Activated CD8-positive, alpha-beta memory T cell treated with anti-CD3 and anti-CD28 coated beads for 24 hours (primary cell): ENCODE data around the gene MED13L.
"Not testable (repeated sequence)": the region's sequence is repeated elsewhere in the genome, so short reads cannot be mapped to it uniquely, and the experiment has no call there.

ENCODE experiments used
- DNase-seq: peaks from one replicate; pipeline ENCODE4 v3.0.0-alpha.2; 2020

The MED13L gene

DNA sequence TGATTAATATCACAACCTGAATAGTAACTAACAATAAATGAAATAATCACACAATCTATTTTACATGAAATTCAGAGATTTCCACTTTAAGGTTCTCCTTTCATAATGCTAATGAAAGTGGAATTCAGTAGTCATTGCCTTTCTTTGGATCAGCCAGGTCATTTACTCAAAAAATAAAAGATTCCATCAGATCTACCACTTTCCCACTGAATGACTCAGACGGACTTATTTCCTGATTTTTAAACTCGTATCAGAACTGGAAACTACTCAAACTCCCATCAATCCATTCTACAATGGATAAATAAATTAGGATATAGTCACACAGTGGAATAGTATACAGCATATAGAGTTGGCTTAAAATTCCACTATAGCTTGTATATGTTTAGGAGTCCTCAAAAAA is 237.1 kb downstream of the MED13L start:
- no peak for DNase-seq

DNA sequence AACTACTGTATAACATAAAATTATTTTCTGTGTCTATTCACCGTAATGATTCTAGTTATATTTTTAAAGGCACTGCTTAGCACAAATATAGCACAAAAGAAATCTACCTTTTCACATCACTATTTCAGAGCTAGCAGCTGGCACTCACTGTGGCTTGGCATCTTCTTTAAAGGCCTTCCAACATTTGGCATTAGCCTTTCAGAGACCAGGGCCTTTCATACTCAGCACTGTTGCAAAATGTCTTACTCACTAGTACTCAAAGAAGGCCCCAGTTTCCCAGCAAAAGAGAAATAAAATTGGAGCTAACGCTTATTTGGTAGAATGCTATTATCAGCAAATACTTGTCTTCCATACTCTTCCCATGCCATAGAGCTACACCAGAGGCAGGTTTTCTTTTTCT is 238.4 kb downstream of the MED13L start:
- DNase-seq, result no peak

DNA sequence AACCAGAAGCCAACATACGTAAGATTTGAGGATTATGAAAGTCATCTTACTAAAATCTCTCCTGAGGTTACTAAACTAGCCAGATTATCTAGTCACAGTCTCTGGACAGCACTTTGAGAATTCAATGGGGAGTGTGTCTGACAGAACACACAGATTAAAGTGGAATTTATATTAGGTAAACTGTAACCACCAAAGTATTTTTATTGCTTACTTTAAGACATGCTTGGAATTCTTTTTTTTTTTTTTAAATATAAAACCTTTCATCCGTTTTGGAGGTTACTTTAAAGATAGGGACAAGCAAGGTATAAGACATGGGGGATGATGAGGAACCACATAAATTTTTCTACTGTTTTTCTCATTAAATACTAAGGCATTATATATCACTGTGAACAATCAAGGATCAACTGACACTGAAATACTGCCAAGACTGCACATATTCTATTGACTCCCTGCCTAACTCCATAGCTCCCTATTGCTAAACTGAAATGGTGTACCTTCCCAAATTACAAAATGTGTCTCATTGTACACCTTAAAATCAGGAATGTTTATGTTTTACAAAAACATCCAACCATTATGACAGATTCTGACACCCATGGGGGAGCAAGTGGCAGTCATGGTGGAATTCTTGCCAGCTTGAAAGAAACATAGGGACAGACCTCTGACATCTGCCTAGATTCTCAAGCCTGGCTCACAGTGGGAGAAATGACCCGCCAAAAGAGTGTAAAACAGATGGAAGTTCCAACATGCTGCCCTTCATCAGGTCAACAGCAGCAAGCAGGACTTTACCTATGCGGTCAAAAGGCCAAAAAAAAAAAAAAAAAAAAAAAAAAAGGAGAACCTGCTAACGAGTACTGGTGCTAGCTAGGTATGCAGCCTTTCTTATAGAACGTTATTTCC is 239.3 kb downstream of the MED13L start:
- DNase-seq, result no peak

DNA sequence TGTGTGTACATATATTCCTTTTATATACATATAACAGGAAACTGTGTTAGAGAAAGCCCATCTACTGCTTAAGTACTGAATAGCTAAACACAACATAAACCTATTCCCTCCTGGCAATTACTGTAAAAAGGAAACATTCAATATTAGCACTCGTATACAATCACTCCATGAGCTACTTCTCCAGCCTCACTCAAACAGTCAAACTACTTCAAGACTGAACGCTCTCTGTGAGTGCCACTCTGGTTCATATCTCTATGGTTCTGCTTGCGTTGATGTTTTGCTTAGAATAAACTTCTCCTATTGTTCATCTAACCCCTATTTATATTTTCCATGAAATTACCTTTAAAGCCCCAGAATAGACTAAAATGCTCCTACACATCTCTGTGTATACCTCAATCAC is 243.7 kb downstream of the MED13L start:
- no peak for DNase-seq

DNA sequence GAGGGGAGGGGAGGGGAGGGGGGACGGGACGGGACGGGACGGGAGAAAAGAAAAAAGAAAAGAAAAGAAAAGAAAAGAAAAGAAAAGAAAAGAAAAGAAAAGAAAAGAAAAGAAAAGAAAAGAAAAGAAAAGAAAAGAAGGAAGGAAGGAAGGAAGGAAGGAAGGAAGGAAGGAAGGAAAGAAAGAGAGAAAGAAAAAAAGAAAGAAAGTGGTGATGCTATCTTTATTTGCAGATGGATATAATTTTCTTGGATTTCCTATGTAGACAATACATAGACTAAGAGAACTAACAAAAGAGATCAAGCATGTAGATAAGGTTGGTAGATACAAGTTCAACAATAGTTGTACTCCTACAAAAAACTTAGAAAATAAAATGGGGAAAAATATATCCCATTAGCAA is 245.9 kb downstream of the MED13L start:
- DNase-seq, result not testable (repeated sequence)

DNA sequence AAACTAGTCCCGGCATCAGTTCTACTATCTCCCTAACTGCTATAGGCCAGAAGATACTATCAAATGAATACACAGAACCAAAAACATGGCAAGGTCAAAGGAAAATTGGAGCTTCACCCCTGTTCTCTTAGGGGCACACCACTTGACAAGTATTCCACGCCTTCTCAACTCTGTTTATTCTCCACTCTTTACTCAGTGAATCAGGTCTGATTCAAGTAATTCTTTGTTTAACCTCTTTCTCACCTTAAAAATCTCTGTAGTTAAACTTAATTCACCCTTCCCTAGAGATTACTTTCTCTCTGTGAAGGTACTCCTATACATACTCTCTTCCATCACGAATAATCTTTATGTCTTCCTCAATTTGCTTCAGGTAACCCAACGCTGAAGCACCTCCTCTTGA is 248.9 kb downstream of the MED13L start:
- DNase-seq, result no peak

DNA sequence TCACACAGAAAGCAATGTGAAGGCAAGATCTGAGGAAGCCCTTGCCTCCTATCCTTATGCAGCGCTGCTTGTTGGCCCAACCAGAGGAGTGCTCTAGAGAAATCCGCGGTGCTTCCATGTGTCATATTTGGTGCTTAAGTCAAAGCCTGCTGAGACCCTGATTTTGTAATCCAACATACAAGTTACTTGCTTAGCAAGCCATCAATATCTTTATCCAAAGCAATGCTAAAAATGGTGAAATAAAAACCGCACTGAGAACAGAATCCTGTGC is 250.0 kb downstream of the MED13L start:
- DNase-seq, result no peak

DNA sequence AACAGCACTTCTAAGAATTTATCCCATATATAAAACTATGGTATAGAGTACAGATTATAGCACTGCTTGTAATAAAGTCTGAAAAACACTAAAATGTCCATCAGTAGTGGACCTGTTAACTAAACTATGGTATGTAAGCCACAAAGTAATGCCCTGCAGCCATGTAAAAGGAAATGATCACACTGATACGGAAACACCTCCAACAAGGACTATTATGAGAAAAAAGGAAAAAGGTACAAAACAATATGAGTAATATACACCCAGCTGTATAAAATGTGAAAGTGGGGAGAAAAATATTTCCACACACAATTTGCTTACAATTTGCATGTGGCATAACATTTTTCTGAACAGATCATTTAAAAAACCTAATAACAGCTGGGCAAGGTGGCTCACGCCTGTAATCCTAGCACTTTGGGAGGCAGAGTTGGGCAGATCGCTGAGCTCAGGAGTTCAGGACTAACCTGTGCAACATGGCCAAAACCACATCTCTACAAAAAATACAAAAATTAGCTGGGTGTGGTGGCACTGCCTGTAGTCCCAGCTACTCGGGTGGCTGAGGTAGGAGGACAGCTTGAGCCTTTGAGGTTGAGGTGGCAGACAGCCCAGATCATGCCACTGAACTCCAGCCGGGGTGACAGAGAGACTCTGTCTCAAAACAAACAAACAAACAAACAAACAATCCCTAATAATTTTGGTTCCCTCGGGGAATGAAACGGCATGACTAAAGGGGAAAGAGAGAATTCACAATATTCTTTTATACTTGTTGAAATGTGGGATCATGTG is 250.5 kb downstream of the MED13L start:
- DNase-seq, result no peak

DNA sequence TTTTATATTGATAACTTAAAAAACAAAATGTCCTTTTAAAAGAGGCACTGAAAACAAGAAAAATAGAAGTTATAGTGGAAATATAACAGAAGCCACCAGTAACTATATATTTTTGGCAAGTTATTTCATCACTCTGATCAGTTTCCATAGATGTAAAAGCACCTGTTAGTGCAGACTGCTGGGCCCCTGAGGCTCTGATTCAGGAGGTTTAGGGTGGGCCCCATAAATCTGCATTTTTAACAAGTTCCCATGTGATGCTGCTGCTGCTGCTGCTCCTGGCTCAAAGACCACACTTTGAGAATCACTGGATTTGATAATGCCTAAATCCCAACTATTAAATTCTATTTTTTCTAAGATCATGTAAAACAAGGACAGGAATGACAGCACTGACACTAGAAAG is 251.1 kb downstream of the MED13L start:
- no peak for DNase-seq

DNA sequence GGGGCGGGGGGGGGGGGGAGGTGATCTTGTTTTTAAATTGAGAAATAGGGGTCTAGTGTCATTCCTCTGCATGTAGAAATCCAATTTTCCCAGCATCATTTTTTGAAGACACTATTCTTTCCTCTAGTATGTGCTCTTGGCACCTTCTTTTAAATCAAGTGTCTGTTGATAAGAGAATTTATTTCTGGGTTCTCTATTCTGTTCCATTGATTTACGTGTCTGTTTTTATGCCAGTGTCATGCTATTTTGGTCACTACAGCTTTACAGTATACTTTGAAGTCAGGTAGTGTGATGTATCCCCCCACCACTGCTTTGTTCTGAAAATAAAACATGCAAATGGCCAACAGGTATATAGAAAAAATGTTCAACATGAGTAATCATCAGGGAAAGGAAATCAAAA is 252.7 kb downstream of the MED13L start:
- no peak for DNase-seq

DNA sequence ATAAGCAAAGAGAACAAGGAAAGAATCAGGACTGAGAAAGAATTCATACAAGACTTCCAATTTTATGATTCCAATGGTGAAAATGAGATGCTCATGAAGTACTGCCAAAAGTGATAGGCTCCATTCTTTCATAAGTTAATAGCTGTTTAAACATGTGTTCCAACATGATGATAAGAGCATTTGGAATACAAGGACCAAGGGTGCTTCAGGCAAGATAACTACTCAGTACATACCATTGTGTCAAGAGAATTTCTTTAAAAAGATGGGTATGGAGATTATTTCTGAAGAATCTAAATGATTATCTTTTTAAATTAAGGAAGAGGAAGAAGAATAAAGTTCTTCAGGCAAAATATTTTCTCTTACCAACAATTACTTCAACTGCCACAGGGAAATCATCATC is 258.1 kb downstream of the MED13L start:
- no peak for DNase-seq

DNA sequence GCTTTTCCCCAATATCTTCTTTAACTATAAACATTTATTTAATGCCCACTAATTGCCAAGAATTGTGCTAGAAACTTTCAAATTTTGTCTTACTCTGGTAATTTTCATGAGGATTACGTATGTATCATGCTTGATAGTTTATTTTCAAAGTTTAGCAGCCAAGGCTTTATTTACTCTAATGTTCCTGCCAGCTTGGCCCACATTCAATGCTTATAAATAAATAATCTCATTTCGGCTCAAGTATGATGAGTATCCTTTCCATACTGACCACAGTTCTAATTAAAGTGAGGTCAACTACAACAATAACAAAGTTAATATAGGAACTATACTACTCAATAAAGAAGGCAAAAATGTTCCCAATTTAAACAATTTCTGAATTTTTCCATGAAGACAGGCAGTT is 259.2 kb downstream of the MED13L start:
- DNase-seq, result no peak

DNA sequence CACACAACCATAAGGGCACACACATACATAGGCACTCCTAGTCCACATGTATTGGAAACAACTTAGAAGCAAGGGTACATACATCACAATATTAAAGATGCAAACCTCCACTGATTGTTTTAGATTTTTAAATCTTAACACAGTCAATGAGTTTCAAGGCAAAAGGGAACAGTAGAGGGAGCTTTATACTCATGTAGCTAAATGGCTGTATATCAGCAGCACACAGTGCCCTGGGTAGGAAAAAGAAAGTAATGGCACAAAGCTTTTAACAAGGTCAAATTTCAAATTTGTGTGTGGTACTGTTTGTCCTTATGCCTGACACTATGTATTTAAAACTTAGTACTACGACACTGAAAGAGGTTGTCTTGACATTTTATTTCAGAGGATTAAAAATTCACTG is 262.0 kb downstream of the MED13L start:
- DNase-seq, result no peak

DNA sequence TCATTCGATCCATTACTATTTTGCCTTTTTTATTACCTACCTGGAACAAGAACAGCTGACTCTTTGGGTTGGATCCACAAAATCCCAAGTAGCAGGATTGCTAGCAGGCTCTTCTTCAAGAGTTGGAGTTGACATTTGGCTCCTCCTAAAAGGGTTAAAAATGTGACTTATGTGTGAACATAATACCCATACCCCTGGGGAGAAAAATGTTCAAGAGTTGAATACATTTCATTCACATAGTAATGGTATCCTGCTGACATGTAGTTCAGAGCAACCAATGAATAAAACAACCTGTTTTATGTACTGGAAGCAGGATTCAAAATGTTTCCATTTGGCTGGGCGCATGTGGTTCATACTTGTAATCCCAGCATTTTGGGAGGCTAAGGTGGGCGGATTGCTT is 264.7 kb downstream of the MED13L start:
- no peak for DNase-seq

DNA sequence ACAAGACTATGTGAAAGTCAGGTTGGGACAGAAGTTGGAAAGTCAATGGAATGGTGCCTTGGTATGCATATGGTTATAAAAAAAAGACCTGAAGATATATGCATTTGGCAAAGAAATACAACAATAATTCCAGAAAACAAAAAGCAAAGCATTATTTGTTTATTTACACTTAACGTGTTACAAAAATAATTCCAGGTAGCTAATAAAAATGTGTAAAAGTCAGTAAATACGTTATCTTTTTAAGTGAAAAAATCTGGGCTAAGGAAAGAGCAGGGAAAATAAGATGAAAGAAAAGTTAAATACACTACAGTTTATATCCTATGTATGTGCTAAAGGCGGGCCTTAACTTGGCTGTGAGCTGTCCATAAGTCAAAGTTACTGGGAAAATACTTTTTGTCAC is 266.3 kb downstream of the MED13L start:
- no peak for DNase-seq

DNA sequence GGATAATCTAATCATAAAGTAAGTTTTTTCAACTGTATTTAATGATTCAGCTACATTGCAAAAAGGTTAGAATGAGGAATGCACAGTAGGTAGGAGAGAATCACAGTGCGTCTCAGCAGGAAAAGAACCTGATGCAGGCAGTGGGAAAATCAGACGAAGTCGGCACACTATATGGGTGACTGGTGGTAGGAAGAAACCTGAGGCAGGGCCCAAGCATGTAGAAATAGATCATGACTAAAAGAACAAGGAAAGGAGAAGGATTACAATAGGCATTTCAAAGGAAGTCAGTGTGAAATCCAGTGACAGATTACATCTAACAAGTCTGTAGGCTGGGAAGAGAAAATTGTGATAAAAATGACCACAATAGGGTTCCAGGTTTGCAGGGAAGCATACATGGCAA is 267.0 kb downstream of the MED13L start:
- DNase-seq, result no peak

DNA sequence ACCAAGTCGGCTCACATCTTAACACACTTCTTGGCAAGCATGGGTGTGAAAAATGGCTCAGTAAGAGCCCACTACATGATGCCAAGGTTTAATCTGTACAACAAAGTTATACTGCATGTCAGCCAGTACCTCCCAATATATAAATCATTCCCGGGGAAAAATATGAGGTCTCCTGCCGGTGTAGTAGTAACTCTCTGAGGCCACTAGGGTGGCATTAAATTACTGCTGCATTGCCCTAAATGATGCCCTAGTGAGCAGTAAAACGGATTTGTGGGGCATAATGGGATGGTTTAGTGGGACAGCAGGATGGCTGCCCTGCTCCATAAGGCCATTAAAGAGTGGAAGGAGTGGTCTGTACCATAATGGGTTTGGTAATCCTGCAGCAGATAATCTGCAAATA is 267.7 kb downstream of the MED13L start:
- no peak for DNase-seq

DNA sequence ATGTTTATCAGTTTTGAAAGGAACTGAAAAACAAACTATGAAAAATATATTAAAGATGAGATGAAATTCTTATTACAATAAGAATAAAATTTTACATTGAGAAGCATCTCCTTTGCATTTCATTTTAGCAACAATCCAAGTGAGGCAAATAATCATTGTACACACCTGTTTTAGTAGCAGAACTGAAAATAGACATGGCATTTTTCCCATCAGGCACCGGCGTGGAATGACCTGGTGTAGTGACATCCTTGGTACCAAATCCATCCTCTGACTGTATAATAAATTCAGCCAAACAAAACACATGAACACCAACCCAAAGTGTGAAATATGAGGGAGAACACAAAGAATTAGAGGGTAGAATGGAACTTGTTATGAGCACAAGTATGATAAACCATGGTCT is 271.4 kb downstream of the MED13L start:
- no peak for DNase-seq

DNA sequence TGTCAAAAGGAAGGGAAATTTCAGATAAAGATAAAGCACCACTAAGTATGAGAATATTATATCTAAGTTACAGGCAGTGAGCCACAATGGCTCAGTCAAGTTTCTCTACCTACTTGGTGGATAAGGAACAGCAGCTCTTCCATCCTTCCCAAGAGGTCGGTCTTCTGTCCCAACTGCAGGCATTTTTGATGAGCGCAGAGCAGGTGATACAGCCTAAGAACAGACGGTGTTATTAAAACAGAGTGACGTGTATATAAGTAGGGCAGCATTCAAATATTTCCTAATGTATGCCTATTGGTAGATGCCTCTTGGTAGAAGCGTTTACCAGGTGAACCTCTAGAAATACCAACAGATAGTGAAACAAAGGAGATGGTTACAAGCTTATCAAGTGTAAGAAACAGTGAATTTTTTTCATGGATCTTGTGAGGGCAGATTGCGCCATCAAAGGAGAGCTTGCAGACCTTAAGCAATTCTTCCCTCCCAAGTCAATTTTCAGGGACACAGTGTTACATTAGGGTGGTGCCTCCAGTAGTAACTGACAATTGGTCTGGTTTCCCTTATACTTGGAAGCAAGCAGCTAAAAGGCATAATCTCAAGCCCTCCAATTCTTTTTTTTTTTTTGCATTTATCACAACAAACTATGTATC is 274.5 kb downstream of the MED13L start:
- no peak for DNase-seq

DNA sequence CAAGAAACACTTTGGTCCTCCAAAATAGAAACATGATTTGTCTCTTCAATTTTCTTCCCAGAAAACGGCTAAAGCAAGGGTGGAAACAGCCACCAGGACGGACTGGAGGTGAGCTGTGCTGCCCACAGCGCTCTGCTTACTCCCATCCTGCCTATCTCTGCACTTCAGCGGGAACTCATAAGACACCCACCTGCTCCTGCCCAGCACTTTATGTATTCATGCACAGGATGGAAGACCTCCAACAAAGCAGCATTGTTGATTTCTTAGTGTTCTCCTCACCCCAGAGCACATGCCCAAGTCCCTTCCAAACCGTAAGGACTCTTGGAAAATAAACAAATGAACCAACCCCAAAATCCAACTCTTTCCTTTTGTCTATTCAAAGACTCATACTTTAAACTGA is 277.2 kb downstream of the MED13L start:
- DNase-seq, result no peak

DNA sequence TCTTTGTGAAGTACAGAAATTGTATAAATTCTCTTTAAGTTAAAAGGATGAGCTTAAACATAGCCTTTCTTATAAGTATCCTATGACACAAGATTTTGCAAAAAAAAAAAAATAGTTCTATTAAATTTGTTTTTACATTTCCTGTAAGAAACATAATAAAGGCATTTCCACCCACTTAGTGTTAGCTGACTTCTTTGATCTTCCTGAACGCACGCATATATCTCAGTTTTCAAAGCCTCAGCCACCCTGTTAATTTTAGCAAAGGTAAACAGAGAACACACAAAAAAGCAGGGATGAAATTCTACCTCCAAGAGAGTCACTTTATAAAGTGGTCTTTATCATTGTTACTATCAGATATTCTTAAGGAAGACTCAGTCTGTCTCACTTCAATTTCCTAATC is 277.9 kb downstream of the MED13L start:
- no peak for DNase-seq

DNA sequence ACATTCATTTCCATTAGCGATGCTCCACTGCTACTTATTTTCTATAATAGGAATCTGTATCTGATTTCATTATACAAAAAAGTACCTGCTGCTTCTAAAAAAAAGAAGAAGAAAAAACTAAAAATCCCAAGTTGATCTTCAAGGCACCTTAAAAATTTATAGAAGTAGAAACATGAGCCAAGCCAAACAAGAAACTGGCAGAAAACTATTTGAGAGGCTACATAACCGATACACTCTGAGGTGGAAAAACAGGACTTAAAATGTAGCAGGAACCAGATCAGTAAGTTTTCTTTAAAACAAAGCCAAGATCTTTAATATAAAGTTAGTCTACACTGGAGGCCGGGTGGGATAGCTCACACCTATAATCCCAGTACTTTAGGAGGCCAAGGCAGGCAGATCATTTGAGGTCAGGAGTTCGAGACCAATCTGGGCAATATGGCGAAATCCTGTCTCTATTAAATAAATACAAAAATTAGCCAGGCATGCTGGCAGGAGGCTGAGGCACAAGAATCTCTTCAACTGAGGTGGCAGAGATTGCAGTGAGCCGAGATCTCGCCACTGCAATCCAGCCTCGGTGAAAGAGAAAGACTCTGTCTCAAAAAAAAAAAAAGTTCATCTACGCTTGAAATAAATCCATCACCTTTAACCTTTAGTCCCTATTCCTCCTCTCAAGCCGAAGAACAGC is 278.6 kb downstream of the MED13L start:
- DNase-seq, result no peak

DNA sequence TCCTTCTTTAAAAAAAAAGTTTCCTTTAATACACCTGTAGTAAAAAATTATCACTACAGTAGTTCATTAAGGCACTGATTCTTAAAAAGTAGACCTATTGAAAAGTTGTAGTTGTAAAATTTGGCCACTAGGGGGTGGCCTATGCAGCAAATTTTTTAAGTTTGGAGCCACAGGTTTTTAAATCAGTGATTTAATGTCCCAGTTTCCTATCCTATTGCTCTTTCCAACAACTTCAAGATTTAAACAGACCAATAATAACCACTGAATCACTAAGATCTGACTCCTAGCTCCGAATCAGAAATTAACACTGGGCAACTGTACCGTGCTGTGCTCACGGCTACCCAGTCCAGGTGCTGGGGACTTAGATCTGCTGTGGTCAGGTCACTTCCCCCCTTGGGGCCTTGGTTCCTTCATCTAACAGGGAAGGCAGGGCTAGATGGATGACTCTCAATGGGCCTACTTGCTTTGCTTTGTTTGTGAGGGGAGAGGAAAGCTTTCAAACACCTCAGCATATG is 279.3 kb downstream of the MED13L start:
- no peak for DNase-seq
